AG09309 (cell line): ENCODE results near the gene KCNG2.
"Not testable (repeated sequence)": the region's sequence is repeated elsewhere in the genome, so short reads cannot be mapped to it uniquely, and the experiment has no call there.

Source experiments
- DNase-seq: peaks from one replicate; pipeline ENCODE4 v3.0.0-alpha.2; 2010; ENCODE audit warnings: low read depth
- H3K4me3 ChIP-seq: 2 replicates; pipeline ENCODE4 v1.5.1; 2011; ENCODE audit warnings: mild to moderate bottlenecking, low read depth, low read length, moderate library complexity; ENCODE audit not compliant: control insufficient read depth
- CTCF ChIP-seq: IDR thresholded peaks from 2 replicates; pipeline ENCODE4 v1.5.1; 2011; ENCODE audit warnings: mild to moderate bottlenecking, low read depth, low read length, inconsistent platforms; ENCODE audit not compliant: insufficient read depth, control insufficient read depth; ENCODE audit errors: missing control alignments

Gene KCNG2

GRCh38 chr18:79797518-79798345, at the start of gene KCNG2:
TSS of gene KCNG2 (plus strand) at chr18:79797938. CDS start at chr18:79863668, 65,730 bp downstream.
- TF ChIP-seq CTCF: no peak
- no peak for DNase-seq
- H3K4me3 ChIP-seq: no peak within 1 kb of the TSS

- H3K4me3 ChIP-seq: no peak overlapping the region
- no peak for DNase-seq
- TF ChIP-seq CTCF: no peak
Measured at GRCh38 chr18:79748321-79749180, 49.2 kb upstream of the KCNG2 start.

- no peak overlapping the region for H3K4me3 ChIP-seq
- no peak for TF ChIP-seq CTCF
- no peak for DNase-seq
Measured at GRCh38 chr18:79749251-79750191, 48.2 kb upstream of the KCNG2 start.

GRCh38 chr18:79750980-79751571, 46.7 kb upstream of the KCNG2 start:
- no peak for TF ChIP-seq CTCF
- no peak for DNase-seq
- H3K4me3 ChIP-seq: no peak overlapping the region

- not testable (repeated sequence) for DNase-seq, H3K4me3 ChIP-seq
Measured at GRCh38 chr18:79751918-79752578, 45.7 kb upstream of the KCNG2 start.

GRCh38 chr18:79752946-79753345, 44.8 kb upstream of the KCNG2 start:
- H3K4me3 ChIP-seq, DNase-seq: not testable (repeated sequence)
